ENCODE results near the gene SRC. TPM values are rescaled to one million over a fixed set of nuclear protein-coding genes. Genes with fewer than 3 reads are reported as not detected.

Gene SRC
- polyA plus RNA-seq, 1 of the 3 experiments (the other 2 are of a cell fraction) = 23.8 TPM

DNA sequence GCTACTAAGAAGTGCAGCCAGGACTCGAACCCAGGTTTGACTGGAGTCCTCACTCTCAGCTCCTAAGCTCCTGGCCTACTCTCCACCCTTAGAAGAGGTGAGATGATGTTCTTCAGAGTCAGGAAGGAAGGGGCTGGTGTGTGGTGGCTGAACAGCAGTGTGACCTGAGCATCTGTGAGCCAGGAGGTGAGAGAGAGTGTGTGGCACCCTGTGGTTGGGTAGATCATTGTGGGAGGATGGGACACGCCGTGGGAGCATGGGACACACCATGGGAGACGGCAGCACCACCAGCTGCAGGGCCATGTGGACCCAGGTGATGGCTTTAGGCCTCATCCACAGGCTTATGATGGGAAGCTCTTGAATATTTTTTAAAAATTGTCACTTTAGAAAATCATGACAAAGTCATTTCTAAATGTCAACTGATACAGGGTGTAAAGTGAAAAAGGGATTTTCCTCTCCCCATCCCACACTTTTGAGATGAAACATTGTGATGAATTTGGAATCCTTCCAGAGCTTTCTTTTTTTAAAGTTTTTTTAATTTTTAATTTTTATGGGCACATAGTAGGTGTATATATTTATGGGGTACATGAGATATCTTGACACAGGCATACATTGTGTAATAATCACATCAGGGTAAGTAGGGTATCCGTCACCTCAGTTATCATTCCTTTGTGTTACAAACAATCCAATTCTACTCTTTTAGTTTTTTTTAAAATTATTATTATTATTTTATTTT is 31.6 kb downstream of the SRC start (continued):
- TF ChIP-seq, protein P1, sequence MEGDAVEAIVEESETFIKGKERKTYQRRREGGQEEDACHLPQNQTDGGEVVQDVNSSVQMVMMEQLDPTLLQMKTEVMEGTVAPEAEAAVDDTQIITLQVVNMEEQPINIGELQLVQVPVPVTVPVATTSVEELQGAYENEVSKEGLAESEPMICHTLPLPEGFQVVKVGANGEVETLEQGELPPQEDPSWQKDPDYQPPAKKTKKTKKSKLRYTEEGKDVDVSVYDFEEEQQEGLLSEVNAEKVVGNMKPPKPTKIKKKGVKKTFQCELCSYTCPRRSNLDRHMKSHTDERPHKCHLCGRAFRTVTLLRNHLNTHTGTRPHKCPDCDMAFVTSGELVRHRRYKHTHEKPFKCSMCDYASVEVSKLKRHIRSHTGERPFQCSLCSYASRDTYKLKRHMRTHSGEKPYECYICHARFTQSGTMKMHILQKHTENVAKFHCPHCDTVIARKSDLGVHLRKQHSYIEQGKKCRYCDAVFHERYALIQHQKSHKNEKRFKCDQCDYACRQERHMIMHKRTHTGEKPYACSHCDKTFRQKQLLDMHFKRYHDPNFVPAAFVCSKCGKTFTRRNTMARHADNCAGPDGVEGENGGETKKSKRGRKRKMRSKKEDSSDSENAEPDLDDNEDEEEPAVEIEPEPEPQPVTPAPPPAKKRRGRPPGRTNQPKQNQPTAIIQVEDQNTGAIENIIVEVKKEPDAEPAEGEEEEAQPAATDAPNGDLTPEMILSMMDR (IDR thresholded peaks at IDR 0.05) = no peak
- TF ChIP-seq ELF1 (IDR thresholded peaks at IDR 0.05) (no peak), NRF1 (IDR thresholded peaks at IDR 0.05; ENCODE audit: low read depth, low read length) (no peak), TEAD4 (IDR thresholded peaks at IDR 0.05; ENCODE audit: borderline replicate concordance, insufficient read depth) (no peak), EP300 (IDR thresholded peaks at IDR 0.05; ENCODE audit: borderline replicate concordance in 1 of 2, low read depth in 1 of 2, low read length in 1 of 2) (no peak), FOXJ3 (CRISPR knock-in tag; IDR thresholded peaks at IDR 0.05) (no peak), RCOR1 (IDR thresholded peaks at IDR 0.05; ENCODE audit: low read length) (no peak), TCF12 (IDR thresholded peaks at IDR 0.05) (no peak), GABPA (IDR thresholded peaks at IDR 0.05; ENCODE audit: low read depth) (no peak)

DNA sequence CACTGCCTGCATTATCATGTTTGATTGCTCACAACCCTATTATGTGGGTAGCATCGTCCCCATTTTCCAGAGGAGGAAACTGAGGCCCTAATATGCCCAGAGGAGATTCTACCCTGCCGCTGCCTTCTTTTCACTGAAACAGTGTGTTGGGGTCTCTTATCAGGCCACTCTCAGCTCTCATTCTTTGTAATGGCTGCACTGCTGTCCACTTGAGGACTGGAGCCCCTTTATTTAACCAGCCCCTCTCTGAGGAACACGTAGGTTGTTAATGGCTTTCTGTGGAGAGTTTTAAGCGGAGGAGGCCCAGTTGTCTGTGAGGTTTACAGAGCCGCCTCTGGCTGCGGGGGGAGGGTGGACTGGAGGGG is 32.5 kb downstream of the SRC start:
- H2AFZ ChIP-seq (ENCODE audit: low read depth) = no peak overlapping the region
- H3F3A ChIP-seq (replicated peaks; ENCODE audit: insufficient read depth) = peaks cover 16% of the 10 kb centered on the region
- WGBS (ENCODE audit: low lambda C conversion rate) = 65% methylated on average over 6 of the region's 6 CpGs
- TF ChIP-seq MXI1 (IDR thresholded peaks at IDR 0.05; ENCODE audit: low read depth, low read length) (no peak), GATA2 (CRISPR knock-in tag; IDR thresholded peaks at IDR 0.05) (no peak), NFIC (IDR thresholded peaks at IDR 0.05; ENCODE audit: borderline replicate concordance) (no peak), RFX5 (IDR thresholded peaks at IDR 0.05; ENCODE audit: low read length) (no peak), EP300 (IDR thresholded peaks at IDR 0.05; ENCODE audit: borderline replicate concordance in 1 of 2, low read depth in 1 of 2, low read length in 1 of 2) (no peak), POLR2AphosphoS5 (IDR thresholded peaks at IDR 0.05; ENCODE audit: low read depth, low read length) (no peak), SIN3A (IDR thresholded peaks at IDR 0.05; ENCODE audit: borderline replicate concordance, low read depth, low read length) (no peak), CHD2 (IDR thresholded peaks at IDR 0.05; ENCODE audit: low read length, partially characterized antibody) (no peak), TCF12 (IDR thresholded peaks at IDR 0.05) (no peak)
- TF ChIP-seq, protein P2, sequence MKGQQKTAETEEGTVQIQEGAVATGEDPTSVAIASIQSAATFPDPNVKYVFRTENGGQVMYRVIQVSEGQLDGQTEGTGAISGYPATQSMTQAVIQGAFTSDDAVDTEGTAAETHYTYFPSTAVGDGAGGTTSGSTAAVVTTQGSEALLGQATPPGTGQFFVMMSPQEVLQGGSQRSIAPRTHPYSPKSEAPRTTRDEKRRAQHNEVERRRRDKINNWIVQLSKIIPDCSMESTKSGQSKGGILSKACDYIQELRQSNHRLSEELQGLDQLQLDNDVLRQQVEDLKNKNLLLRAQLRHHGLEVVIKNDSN (IDR thresholded peaks at IDR 0.05; ENCODE audit: borderline replicate concordance, low read depth) = no peak
- TF ChIP-seq, protein P3, sequence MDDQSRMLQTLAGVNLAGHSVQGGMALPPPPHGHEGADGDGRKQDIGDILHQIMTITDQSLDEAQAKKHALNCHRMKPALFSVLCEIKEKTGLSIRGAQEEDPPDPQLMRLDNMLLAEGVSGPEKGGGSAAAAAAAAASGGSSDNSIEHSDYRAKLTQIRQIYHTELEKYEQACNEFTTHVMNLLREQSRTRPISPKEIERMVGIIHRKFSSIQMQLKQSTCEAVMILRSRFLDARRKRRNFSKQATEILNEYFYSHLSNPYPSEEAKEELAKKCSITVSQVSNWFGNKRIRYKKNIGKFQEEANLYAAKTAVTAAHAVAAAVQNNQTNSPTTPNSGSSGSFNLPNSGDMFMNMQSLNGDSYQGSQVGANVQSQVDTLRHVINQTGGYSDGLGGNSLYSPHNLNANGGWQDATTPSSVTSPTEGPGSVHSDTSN (IDR thresholded peaks at IDR 0.05) = no peak
- TF ChIP-seq, protein P1 (IDR thresholded peaks at IDR 0.05) = no peak
- TF ChIP-seq, protein P4, sequence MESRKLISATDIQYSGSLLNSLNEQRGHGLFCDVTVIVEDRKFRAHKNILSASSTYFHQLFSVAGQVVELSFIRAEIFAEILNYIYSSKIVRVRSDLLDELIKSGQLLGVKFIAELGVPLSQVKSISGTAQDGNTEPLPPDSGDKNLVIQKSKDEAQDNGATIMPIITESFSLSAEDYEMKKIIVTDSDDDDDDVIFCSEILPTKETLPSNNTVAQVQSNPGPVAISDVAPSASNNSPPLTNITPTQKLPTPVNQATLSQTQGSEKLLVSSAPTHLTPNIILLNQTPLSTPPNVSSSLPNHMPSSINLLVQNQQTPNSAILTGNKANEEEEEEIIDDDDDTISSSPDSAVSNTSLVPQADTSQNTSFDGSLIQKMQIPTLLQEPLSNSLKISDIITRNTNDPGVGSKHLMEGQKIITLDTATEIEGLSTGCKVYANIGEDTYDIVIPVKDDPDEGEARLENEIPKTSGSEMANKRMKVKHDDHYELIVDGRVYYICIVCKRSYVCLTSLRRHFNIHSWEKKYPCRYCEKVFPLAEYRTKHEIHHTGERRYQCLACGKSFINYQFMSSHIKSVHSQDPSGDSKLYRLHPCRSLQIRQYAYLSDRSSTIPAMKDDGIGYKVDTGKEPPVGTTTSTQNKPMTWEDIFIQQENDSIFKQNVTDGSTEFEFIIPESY (IDR thresholded peaks at IDR 0.05; ENCODE audit: borderline replicate concordance, low read depth) = no peak
- no peak overlapping the region for H3K9ac ChIP-seq
- no peaks in the 10 kb centered on the region for H3K9me3 ChIP-seq
- H3K79me2 ChIP-seq (ENCODE audit: insufficient read depth) = peaks cover 40% of the 10 kb centered on the region
- H3K4me1 ChIP-seq (ENCODE audit: control insufficient read depth in 1 of 2, insufficient read depth in 2 of 2, low read depth in 1 of 2, low read length in 1 of 2) = peaks cover 0 to 6% of the 10 kb centered on the region in 2 experiments; a peak in 2 of 4 replicates
- no peak for DNase-seq
- peaks cover 8 to 17% of the 10 kb centered on the region in 2 experiments for H3K36me3 ChIP-seq (replicated peaks in 1 of 2; ENCODE audit: control insufficient read depth in 1 of 2, insufficient read depth in 2 of 2, low read length in 1 of 2)
- no peaks in the 10 kb centered on the region for H3K9me2 ChIP-seq
- peak overlapping the region in 1 of 2 experiments; percentile 59; a peak in 2 of 4 replicates for H3K27ac ChIP-seq (ENCODE audit: low read depth in 2 of 2, low read length in 1 of 2)
- no peaks in the 10 kb centered on the region for H3K27me3 ChIP-seq (ENCODE audit: insufficient read depth)
- no peak overlapping the region for H3K4me2 ChIP-seq
- H4K20me1 ChIP-seq (ENCODE audit: insufficient read depth) = no peaks in the 10 kb centered on the region
- CTCF ChIA-PET = interaction anchor here (0.9 to 1.4 kb wide), 3 partner anchors 102 to 183 kb away, joined by 3 to 4 read pairs (median 3); no protein-coding TSS in a partner anchor
- H3K4me3 ChIP-seq (ENCODE audit: low read depth in 2 of 2, low read length in 1 of 2) = no peak overlapping the region
- POLR2A ChIA-PET = interaction anchor here (0.7 kb wide), 1 partner anchor 66 kb away, joined by 3 read pairs; no protein-coding TSS in a partner anchor

All from SK-N-SH (cell line).